HEK293 (cell line): ENCODE data around the gene KIAA1614.

Experiments
- CTCF ChIA-PET: fragments of 350-600 bp; formaldehyde crosslinking; extraction: SDS; loops from one replicate; lab custom pipeline; 2021; ENCODE audit warnings: antibody characterized with exemption; lab: Yijun Ruan, JAX
- POLR2A ChIA-PET: fragments of 300-600 bp; formaldehyde crosslinking; extraction: SDS; loops from one replicate; lab custom pipeline; 2020; ENCODE audit warnings: antibody characterized with exemption, inconsistent platforms; lab: Yijun Ruan, JAX
- H3K27ac ChIP-seq: fragments of 200-500 bp; sonication (Bioruptor generic); 2 replicates; pipeline ENCODE4 v1.5.1; 2014; ENCODE audit warnings: low read depth, low read length, control low read depth, inconsistent platforms; ENCODE audit errors: extremely low read depth
- H3K36me3 ChIP-seq, 2 experiments: fragments of 200-500 bp in 1 of 2; sonication (Bioruptor generic) in 1 of 2; 1 replicate in 1 of 2; 2 replicates in 1 of 2; pipeline ENCODE4 v1.5.1; 2014 to 2017; ENCODE audit warnings: inconsistent platforms in 2 of 2, low read length in 2 of 2; ENCODE audit not compliant: control insufficient read depth in 2 of 2, insufficient read depth in 1 of 2
- H3K4me1 ChIP-seq: fragments of 200-500 bp; sonication (Bioruptor generic); 2 replicates; pipeline ENCODE4 v1.5.1; 2014; ENCODE audit warnings: mild to moderate bottlenecking, low read length, inconsistent platforms; ENCODE audit not compliant: control insufficient read depth, insufficient read depth
- H3K4me3 ChIP-seq: 2 replicates; pipeline ENCODE4 v1.5.1; 2011; ENCODE audit warnings: low read depth, mild to moderate bottlenecking, control low read depth, low read length, moderate library complexity
- H3K9me3 ChIP-seq: fragments of 200-500 bp; sonication (Bioruptor generic); 2 replicates; pipeline ENCODE4 v1.5.1; 2014; ENCODE audit warnings: low read depth, low read length, inconsistent platforms; ENCODE audit not compliant: control insufficient read depth, insufficient read depth
- KLF7 ChIP-seq: fragments of 450-650 bp; formaldehyde crosslinking; IDR thresholded peaks from 2 replicates; pipeline ENCODE4 v1.5.1; 2016; ENCODE audit warnings: missing biosample characterization, missing genetic modification characterization, borderline replicate concordance
- ZNF133 ChIP-seq: fragments of 450-650 bp; formaldehyde crosslinking; IDR thresholded peaks from 2 replicates; pipeline ENCODE4 v1.5.1; 2016; ENCODE audit warnings: missing biosample characterization, missing genetic modification characterization
- ZNF138 ChIP-seq: fragments of 450-650 bp; formaldehyde crosslinking; IDR thresholded peaks from 2 replicates; pipeline ENCODE4 v1.5.1; 2016; ENCODE audit warnings: missing biosample characterization, missing genetic modification characterization, borderline replicate concordance
- ZNF19 ChIP-seq: fragments of 450-650 bp; formaldehyde crosslinking; IDR thresholded peaks from 2 replicates; pipeline ENCODE4; 2016; ENCODE audit warnings: missing biosample characterization, missing genetic modification characterization, low read depth
- ZNF202 ChIP-seq: fragments of 450-650 bp; formaldehyde crosslinking; IDR thresholded peaks from 2 replicates; pipeline ENCODE4 v1.5.1; 2016; ENCODE audit warnings: missing biosample characterization, missing genetic modification characterization, borderline replicate concordance
- ZNF23 ChIP-seq: fragments of 450-650 bp; formaldehyde crosslinking; IDR thresholded peaks from 2 replicates; pipeline ENCODE4 v1.5.1; 2016; ENCODE audit warnings: missing biosample characterization, missing genetic modification characterization, borderline replicate concordance
- ZNF433 ChIP-seq: fragments of 450-650 bp; formaldehyde crosslinking; IDR thresholded peaks from 2 replicates; pipeline ENCODE4 v1.5.1; 2016; ENCODE audit warnings: missing biosample characterization, missing genetic modification characterization, low read depth
- ZNF48 ChIP-seq: fragments of 450-650 bp; formaldehyde crosslinking; IDR thresholded peaks from 2 replicates; pipeline ENCODE4 v1.5.1; 2016; ENCODE audit warnings: missing biosample characterization, missing genetic modification characterization
- ZNF560 ChIP-seq: fragments of 450-650 bp; formaldehyde crosslinking; IDR thresholded peaks from 2 replicates; pipeline ENCODE4 v1.5.1; 2017; ENCODE audit warnings: missing biosample characterization, missing genetic modification characterization, borderline replicate concordance
- ZNF626 ChIP-seq: fragments of 450-650 bp; sonication (Bioruptor Pico); formaldehyde crosslinking; IDR thresholded peaks from 2 replicates; pipeline ENCODE4 v1.5.1; 2018; ENCODE audit warnings: missing biosample characterization, missing genetic modification characterization, inconsistent platforms
- ZNF629 ChIP-seq: fragments of 450-650 bp; formaldehyde crosslinking; IDR thresholded peaks from 2 replicates; pipeline ENCODE4 v1.5.1; 2017; ENCODE audit warnings: missing biosample characterization, missing genetic modification characterization
- ZNF664 ChIP-seq: fragments of 450-650 bp; formaldehyde crosslinking; IDR thresholded peaks from 2 replicates; pipeline ENCODE4 v1.5.1; 2016; ENCODE audit warnings: missing biosample characterization, missing genetic modification characterization
- ZNF830 ChIP-seq: fragments of 450-650 bp; IDR thresholded peaks from 2 replicates; pipeline ENCODE4 v1.5.0; 2018; ENCODE audit warnings: missing biosample characterization, missing genetic modification characterization, low read depth, mild to moderate bottlenecking, moderate library complexity
- ZSCAN16 ChIP-seq: fragments of 450-650 bp; formaldehyde crosslinking; IDR thresholded peaks from 2 replicates; pipeline ENCODE4 v1.5.1; 2016; ENCODE audit warnings: missing biosample characterization, missing genetic modification characterization
- ZSCAN23 ChIP-seq: fragments of 450-650 bp; formaldehyde crosslinking; IDR thresholded peaks from 2 replicates; pipeline ENCODE4 v1.5.1; 2016; ENCODE audit warnings: missing biosample characterization, missing genetic modification characterization
- ZSCAN30 ChIP-seq: fragments of 450-650 bp; IDR thresholded peaks from 2 replicates; pipeline ENCODE4 v1.5.1; 2018; ENCODE audit warnings: missing biosample characterization, mild to moderate bottlenecking, missing genetic modification characterization, moderate library complexity
- TF ChIP-seq, protein P1 (sequence below): fragments of 450-650 bp; formaldehyde crosslinking; IDR thresholded peaks from 2 replicates; pipeline ENCODE4 v1.5.1; 2016; ENCODE audit warnings: missing biosample characterization, missing genetic modification characterization
- TF ChIP-seq, protein P2 (sequence below): fragments of 450-650 bp; formaldehyde crosslinking; conservative IDR thresholded peaks from 2 replicates; pipeline ENCODE4 v1.5.1; 2016; ENCODE audit warnings: low read depth, missing biosample characterization, missing genetic modification characterization
- TF ChIP-seq, protein P3 (sequence below): fragments of 450-650 bp; formaldehyde crosslinking; IDR thresholded peaks from 2 replicates; pipeline ENCODE4 v1.5.1; 2016; ENCODE audit warnings: missing biosample characterization, missing genetic modification characterization

The KIAA1614 gene

DNA sequence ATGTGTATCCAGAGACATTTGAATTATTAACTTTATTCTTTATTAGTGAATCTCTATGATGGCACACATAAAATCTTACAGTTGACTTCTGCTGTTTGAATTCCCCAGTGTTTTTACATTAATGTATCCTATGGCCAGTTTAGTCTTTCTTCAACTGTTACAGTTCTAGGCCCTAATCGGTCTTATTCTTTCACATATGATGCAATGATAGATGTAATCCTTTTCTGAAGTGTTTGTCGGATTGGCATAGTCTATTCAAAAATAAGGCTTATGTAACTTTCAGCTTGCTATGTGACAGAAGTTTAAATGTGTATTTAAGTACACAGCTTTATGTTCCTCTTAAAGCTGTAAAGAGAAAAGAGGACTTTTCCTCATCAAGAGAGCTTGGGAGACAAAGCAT lies 26.4 kb upstream of the KIAA1614 start:
- Histone ChIP-seq H3K27ac (no peak overlapping the region), H3K4me1 (peaks cover 5% of the 10 kb centered on the region; the same call in 1 of the 2 replicates), H3K9me3 (no peaks in the 10 kb centered on the region), H3K36me3 (no peaks in the 10 kb centered on the region), H3K4me3 (no peak overlapping the region)
- CTCF ChIA-PET: interaction anchor here (0.9 kb wide), 1 partner anchor 304 kb away, joined by 3 read pairs; no protein-coding TSS in a partner anchor
- TF ChIP-seq ZNF48 (tag by site-specific recombination): no peak
- no peak for TF ChIP-seq ZNF830 (tag by site-specific recombination)
- no peak for TF ChIP-seq ZSCAN16 (tag by site-specific recombination)
- TF ChIP-seq KLF7 (tag by site-specific recombination): no peak
- TF ChIP-seq ZNF560 (tag by site-specific recombination): no peak
- no peak for TF ChIP-seq ZNF23 (tag by site-specific recombination)
- no peak for TF ChIP-seq ZNF138 (tag by site-specific recombination)
- TF ChIP-seq ZNF664: no peak
- TF ChIP-seq ZNF629 (tag by site-specific recombination): no peak
- TF ChIP-seq ZNF433 (tag by site-specific recombination): no peak
- TF ChIP-seq ZSCAN30 (tag by site-specific recombination): no peak
- no peak for TF ChIP-seq ZSCAN23 (tag by site-specific recombination)
- TF ChIP-seq ZNF19: no peak
- TF ChIP-seq, protein P1, sequence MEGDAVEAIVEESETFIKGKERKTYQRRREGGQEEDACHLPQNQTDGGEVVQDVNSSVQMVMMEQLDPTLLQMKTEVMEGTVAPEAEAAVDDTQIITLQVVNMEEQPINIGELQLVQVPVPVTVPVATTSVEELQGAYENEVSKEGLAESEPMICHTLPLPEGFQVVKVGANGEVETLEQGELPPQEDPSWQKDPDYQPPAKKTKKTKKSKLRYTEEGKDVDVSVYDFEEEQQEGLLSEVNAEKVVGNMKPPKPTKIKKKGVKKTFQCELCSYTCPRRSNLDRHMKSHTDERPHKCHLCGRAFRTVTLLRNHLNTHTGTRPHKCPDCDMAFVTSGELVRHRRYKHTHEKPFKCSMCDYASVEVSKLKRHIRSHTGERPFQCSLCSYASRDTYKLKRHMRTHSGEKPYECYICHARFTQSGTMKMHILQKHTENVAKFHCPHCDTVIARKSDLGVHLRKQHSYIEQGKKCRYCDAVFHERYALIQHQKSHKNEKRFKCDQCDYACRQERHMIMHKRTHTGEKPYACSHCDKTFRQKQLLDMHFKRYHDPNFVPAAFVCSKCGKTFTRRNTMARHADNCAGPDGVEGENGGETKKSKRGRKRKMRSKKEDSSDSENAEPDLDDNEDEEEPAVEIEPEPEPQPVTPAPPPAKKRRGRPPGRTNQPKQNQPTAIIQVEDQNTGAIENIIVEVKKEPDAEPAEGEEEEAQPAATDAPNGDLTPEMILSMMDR (tag by site-specific recombination): no peak
- TF ChIP-seq, protein P2, sequence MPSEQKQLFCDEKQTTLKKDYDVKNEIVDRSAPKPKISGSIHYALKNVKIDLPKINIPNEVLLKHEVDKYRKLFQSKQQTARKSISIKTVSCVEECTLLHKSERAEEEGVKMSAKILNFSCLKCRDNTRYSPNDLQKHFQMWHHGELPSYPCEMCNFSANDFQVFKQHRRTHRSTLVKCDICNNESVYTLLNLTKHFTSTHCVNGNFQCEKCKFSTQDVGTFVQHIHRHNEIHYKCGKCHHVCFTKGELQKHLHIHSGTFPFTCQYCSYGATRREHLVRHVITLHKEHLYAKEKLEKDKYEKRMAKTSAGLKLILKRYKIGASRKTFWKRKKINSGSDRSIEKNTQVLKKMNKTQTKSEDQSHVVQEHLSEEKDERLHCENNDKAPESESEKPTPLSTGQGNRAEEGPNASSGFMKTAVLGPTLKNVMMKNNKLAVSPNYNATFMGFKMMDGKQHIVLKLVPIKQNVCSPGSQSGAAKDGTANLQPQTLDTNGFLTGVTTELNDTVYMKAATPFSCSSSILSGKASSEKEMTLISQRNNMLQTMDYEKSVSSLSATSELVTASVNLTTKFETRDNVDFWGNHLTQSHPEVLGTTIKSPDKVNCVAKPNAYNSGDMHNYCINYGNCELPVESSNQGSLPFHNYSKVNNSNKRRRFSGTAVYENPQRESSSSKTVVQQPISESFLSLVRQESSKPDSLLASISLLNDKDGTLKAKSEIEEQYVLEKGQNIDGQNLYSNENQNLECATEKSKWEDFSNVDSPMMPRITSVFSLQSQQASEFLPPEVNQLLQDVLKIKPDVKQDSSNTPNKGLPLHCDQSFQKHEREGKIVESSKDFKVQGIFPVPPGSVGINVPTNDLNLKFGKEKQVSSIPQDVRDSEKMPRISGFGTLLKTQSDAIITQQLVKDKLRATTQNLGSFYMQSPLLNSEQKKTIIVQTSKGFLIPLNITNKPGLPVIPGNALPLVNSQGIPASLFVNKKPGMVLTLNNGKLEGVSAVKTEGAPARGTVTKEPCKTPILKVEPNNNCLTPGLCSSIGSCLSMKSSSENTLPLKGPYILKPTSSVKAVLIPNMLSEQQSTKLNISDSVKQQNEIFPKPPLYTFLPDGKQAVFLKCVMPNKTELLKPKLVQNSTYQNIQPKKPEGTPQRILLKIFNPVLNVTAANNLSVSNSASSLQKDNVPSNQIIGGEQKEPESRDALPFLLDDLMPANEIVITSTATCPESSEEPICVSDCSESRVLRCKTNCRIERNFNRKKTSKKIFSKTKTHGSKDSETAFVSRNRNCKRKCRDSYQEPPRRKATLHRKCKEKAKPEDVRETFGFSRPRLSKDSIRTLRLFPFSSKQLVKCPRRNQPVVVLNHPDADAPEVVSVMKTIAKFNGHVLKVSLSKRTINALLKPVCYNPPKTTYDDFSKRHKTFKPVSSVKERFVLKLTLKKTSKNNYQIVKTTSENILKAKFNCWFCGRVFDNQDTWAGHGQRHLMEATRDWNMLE (tag by site-specific recombination): no peak
- no peak for TF ChIP-seq ZNF133
- POLR2A ChIA-PET: no interaction called here

DNA sequence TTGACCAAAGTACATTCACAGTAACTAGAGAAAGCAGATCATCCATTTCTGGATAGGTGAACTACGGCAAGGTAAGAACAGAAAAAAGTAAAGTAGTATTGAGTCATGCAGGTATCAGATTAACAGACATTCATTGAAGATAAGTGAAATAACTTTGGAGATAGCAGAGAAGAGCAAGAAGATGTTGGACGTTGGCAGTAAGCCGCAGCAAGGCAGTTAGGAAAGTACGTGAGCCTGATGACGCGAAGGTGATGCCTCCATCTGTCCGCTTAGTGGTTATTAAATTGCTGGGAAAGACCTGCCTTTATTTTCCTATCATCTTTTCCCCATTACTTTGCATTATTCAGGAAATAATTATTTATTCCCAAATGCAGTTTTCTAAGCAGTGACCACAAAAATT lies 24.9 kb upstream of the KIAA1614 start:
- Histone ChIP-seq H3K4me1 (0 out of 2 replicates have a peak, but pooled peaks cover under 1% of the 10 kb centered on the region), H3K27ac (no peak overlapping the region), H3K36me3 (no peaks in the 10 kb centered on the region), H3K9me3 (no peaks in the 10 kb centered on the region), H3K4me3 (no peak overlapping the region)
- TF ChIP-seq, protein P3, sequence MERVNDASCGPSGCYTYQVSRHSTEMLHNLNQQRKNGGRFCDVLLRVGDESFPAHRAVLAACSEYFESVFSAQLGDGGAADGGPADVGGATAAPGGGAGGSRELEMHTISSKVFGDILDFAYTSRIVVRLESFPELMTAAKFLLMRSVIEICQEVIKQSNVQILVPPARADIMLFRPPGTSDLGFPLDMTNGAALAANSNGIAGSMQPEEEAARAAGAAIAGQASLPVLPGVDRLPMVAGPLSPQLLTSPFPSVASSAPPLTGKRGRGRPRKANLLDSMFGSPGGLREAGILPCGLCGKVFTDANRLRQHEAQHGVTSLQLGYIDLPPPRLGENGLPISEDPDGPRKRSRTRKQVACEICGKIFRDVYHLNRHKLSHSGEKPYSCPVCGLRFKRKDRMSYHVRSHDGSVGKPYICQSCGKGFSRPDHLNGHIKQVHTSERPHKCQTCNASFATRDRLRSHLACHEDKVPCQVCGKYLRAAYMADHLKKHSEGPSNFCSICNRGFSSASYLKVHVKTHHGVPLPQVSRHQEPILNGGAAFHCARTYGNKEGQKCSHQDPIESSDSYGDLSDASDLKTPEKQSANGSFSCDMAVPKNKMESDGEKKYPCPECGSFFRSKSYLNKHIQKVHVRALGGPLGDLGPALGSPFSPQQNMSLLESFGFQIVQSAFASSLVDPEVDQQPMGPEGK (tag by site-specific recombination): no peak
- TF ChIP-seq ZNF626 (tag by site-specific recombination) (no peak), ZNF202 (tag by site-specific recombination) (no peak)
- POLR2A ChIA-PET: no interaction called here
- CTCF ChIA-PET: interaction anchor here (0.6 to 1.4 kb wide), 2 partner anchors 9 to 244 kb away, joined by 3 to 4 read pairs; no protein-coding TSS in a partner anchor
